ENCODE data around the gene GJC3.
"Not testable (repeated sequence)": the region's sequence is repeated elsewhere in the genome, so short reads cannot be mapped to it uniquely, and the experiment has no call there.

GRCh38 chr7:99935009-99935408 is 5.6 kb upstream of the GJC3 start:
- TF ChIP-seq, protein P1, sequence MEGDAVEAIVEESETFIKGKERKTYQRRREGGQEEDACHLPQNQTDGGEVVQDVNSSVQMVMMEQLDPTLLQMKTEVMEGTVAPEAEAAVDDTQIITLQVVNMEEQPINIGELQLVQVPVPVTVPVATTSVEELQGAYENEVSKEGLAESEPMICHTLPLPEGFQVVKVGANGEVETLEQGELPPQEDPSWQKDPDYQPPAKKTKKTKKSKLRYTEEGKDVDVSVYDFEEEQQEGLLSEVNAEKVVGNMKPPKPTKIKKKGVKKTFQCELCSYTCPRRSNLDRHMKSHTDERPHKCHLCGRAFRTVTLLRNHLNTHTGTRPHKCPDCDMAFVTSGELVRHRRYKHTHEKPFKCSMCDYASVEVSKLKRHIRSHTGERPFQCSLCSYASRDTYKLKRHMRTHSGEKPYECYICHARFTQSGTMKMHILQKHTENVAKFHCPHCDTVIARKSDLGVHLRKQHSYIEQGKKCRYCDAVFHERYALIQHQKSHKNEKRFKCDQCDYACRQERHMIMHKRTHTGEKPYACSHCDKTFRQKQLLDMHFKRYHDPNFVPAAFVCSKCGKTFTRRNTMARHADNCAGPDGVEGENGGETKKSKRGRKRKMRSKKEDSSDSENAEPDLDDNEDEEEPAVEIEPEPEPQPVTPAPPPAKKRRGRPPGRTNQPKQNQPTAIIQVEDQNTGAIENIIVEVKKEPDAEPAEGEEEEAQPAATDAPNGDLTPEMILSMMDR (IDR thresholded peaks at IDR 0.05), result not testable (repeated sequence)
- not testable (repeated sequence) for TF ChIP-seq POLR2A (IDR thresholded peaks at IDR 0.05); EP300 (IDR thresholded peaks at IDR 0.05; ENCODE audit: low read depth)

Data from transverse colon (tissue), 3 donors.